Central memory CD8-positive, alpha-beta T cell (primary cell): ENCODE measurements around the gene CHN2.

Experiments
- ATAC-seq: fragments of 150-1000 bp; cut with Tn5 transposase; replicated peaks from 2 replicates; pipeline ENCODE4 v1.10.0; 2022; ENCODE audit warnings: mild to moderate bottlenecking, moderate FRiP score, moderate number of reproducible peaks; ENCODE audit not compliant: poor library complexity, severe bottlenecking; ENCODE audit errors: extremely low read depth
- DNase-seq, 2 donors: peaks; one replicate each; pipeline ENCODE4 v3.0.0; 2021; ENCODE audit warnings: low spot score in 2 of 2
- H3K27ac Mint-ChIP-seq: one replicate; pipeline ENCODE4 v1.8.0; 2022; ENCODE audit warnings: low read depth, mild to moderate bottlenecking, moderate library complexity, mixed read lengths
- H3K27me3 Mint-ChIP-seq: one replicate; pipeline ENCODE4 v1.8.0; 2022; ENCODE audit warnings: mixed read lengths
- H3K36me3 Mint-ChIP-seq: one replicate; pipeline ENCODE4 v1.8.0; 2022; ENCODE audit warnings: mild to moderate bottlenecking, moderate library complexity, mixed read lengths; ENCODE audit not compliant: insufficient read depth
- H3K4me1 Mint-ChIP-seq: one replicate; pipeline ENCODE4 v1.8.0; 2022; ENCODE audit warnings: mixed read lengths
- H3K4me3 Mint-ChIP-seq: one replicate; pipeline ENCODE4 v1.8.0; 2022; ENCODE audit warnings: mild to moderate bottlenecking, moderate library complexity, mixed read lengths
- H3K9me3 Mint-ChIP-seq: one replicate; pipeline ENCODE4 v1.8.0; 2022; ENCODE audit warnings: mixed read lengths

The CHN2 gene

DNA sequence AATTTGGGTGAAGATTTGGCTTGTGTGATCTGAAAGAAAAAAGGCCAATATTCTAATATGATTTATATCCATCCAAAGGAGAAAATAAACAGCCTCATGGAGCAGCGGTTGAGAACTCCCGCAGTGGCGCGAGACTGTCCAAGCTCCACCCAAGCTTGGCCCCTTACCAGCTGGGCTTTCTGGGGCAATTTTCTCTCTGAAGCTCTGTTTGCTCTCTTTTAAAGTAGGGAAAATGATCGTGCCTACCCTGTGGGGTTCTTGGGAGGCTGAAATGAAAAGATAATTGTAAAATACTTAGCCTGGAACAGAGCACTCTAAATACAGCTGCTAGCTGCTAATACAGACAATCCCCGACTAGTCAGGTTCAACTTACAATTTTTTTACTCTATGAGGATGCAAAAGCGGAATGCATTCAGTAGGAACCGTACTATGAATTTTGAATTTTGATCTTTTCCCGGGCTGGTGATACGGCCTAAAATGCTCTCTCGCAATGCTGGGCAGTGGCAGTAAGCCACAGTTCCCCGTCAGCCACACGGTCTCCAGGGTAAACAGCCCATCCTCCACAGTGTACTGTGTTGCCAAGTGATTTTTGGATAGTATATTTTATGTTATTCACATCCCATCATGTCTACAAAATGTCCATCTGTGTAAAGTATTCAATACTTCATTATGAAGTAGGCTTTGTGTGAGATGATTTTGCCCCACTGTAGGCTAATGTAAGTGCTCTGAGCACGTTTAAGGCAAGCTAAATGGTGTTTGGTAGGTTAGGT, 137.7 kb downstream of the CHN2 start:
- Mint-ChIP-seq H3K27ac (no peak overlapping the region), H3K4me1 (peaks cover 51% of the 10 kb centered on the region), H3K4me3 (no peak overlapping the region), H3K36me3 (no peaks in the 10 kb centered on the region), H3K9me3 (no peaks in the 10 kb centered on the region), H3K27me3 (no peaks in the 10 kb centered on the region)
- ATAC-seq (no peak), DNase-seq (no peak)

DNA sequence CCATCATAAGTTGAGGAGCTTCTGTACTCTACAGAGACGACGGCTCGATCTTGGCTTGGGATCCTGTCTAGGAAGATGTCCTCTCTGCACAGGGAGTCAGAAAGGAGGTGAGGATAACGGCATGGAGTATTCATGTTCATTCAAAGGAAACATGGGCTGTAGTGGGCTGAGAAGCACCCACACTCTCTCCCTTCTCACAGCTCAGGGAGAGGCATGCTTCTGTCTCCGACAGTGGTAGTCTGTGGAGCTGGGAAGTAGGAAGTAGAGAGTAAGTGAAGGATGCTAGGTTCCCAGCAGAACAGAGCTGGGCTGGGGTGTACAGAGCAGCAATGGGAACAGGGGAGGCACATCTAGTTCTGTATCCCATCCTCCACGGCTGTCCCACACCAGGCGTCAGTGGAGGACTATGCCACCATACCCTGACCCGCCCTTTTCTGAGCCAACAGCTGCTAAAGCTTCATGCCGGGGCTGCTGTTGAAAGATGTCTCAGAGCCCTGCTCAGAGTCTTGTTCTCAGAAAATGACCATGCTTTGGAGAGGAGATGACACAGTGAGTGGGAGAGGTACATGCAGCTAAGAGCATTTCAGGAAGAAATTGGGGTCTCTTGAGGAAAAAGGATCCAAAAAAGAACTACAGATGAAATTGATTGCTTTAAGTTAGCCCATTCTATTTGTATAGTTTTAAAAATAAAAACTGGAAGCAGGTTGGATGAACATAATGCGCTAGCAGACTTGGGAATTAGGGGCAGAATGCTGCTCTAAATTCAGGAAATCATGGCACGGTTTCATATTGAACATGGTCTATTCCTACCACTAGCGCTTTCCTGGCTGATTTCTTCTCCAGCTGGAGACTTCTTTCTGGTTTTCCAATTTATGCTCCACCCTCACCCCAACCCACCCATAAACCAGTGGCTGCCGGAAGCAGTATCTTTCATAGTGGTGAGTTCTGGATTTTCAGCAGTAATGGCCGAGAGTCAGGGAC, 138.6 kb downstream of the CHN2 start:
- peaks cover 60% of the 10 kb centered on the region for H3K4me1 Mint-ChIP-seq
- no peak overlapping the region for H3K27ac Mint-ChIP-seq
- no peak for ATAC-seq
- no peak for DNase-seq
- H3K9me3 Mint-ChIP-seq, result no peaks in the 10 kb centered on the region
- H3K36me3 Mint-ChIP-seq, result peaks cover 3% of the 10 kb centered on the region
- H3K4me3 Mint-ChIP-seq, result no peak overlapping the region
- no peaks in the 10 kb centered on the region for H3K27me3 Mint-ChIP-seq

DNA sequence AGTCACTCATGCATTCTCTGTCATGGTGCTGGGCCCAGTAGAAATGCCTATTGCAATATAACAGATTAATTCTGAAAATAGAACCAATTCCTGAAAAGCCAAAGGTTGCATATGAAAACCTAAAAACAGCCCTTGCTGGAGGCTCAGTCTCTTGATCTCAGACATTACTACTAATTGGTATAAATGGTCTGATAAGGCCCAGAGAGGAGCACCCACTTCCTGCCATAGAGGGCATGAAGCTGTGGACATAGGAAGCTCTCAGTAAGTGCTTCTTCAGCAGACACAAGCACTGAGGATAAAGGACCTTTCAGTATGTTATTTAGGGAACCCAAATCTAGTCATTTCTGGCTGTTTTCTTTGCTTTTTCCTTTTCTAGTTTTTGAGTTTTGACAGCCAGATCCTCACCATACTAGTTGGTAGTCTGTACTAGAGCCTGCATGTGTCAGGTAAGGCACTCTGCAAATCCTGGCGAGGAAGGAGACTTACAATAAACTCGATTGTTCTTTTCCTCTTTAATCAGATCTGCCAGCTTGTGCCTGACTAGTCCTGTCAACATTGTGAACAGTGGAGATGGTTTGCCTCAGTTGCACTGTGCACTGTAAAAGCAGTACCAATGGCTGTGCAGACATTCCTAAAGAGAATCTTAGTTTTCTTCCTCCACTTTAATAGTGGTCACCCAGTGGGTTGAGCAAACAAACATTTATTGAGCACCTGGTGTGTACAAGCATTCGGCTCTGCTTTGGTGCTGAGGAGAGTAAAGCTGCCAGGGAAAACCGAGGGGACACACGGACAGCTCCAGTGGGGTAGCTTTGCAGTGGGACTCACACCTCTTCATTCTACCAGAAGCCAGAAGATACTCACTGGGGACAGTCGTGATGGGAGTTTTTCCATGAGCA, 140.9 kb downstream of the CHN2 start:
- peak overlapping the region; percentile 31 for H3K4me3 Mint-ChIP-seq
- peak overlapping the region; percentile 46 for H3K27ac Mint-ChIP-seq
- peaks cover 3% of the 10 kb centered on the region for H3K36me3 Mint-ChIP-seq
- no peak for DNase-seq
- H3K27me3 Mint-ChIP-seq, result no peaks in the 10 kb centered on the region
- peaks cover 55% of the 10 kb centered on the region for H3K4me1 Mint-ChIP-seq
- H3K9me3 Mint-ChIP-seq, result no peaks in the 10 kb centered on the region
- no peak for ATAC-seq

- no peaks in the 10 kb centered on the region for H3K9me3 Mint-ChIP-seq
- no peaks in the 10 kb centered on the region for H3K27me3 Mint-ChIP-seq
- H3K36me3 Mint-ChIP-seq, result peaks cover 3% of the 10 kb centered on the region
- H3K27ac Mint-ChIP-seq, result peak overlapping the region; percentile 50
- ATAC-seq (peak; percentile 97), DNase-seq (peak in 1 of 2 donors; percentile 56)
- H3K4me1 Mint-ChIP-seq, result peaks cover 41% of the 10 kb centered on the region
- peak overlapping the region; percentile 45 for H3K4me3 Mint-ChIP-seq
These were observed 143.1 kb downstream of the CHN2 start for GRCh38 chr7:29337546-29338116.

GRCh38 chr7:29340696-29341095, 146.1 kb downstream of the CHN2 start:
- DNase-seq (no peak), ATAC-seq (no peak)
- H3K36me3 Mint-ChIP-seq, result peaks cover 3% of the 10 kb centered on the region
- H3K27me3 Mint-ChIP-seq, result no peaks in the 10 kb centered on the region
- H3K9me3 Mint-ChIP-seq, result no peaks in the 10 kb centered on the region
- no peak overlapping the region for H3K27ac Mint-ChIP-seq
- H3K4me3 Mint-ChIP-seq, result no peak overlapping the region
- peaks cover 29% of the 10 kb centered on the region for H3K4me1 Mint-ChIP-seq

DNA sequence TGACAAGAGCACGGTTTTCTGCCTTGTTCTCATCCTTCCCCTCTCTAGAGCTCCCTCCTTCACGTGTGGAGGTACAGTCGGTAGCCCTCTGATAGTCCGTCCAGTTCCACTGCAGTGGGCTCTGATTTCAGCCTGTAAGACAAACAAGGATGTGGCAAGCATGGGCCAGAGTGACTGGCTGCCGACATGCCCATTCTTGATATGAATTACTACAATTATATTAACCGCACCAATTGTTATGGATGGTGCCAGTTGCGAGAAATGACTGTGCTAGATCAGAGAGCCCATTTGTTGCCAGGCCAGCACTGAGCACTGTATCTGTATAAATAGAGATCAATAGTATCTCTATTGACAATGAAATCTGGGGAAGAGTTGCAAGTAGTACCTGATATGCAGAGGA, 146.6 kb downstream of the CHN2 start:
- Mint-ChIP-seq H3K4me3 (no peak overlapping the region), H3K27ac (no peak overlapping the region), H3K9me3 (no peaks in the 10 kb centered on the region), H3K4me1 (peaks cover 25% of the 10 kb centered on the region), H3K27me3 (no peaks in the 10 kb centered on the region), H3K36me3 (peaks cover 3% of the 10 kb centered on the region)
- ATAC-seq (no peak), DNase-seq (no peak)

- ATAC-seq, result no peak
- H3K27me3 Mint-ChIP-seq, result no peaks in the 10 kb centered on the region
- no peak overlapping the region for H3K27ac Mint-ChIP-seq
These were observed 148.2 kb downstream of the CHN2 start for GRCh38 chr7:29342761-29343160.

DNA sequence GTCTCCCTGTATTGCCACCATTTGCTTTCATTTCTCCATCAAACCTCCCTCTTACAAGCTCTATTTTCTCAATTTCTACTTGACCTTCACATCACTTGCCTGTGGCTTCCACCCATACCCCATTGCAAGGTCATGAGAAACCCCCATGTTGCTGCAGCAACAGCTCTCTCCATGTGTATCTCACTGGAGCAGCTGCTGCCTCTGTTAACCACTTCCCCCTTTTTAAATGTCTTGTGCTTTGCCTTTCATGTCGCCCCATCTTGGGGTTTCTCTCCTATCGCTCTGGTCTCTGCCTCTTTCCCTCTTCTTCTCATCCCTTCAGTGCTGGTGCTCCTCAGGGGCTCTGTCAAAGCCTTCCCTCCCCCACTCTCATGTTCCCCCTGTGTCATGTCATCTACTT, 148.8 kb downstream of the CHN2 start:
- H3K4me3 Mint-ChIP-seq, result no peak overlapping the region
- no peak for DNase-seq

More at GRCh38 chr7:29342761-29343160, 148.2 kb downstream of the CHN2 start:
- Mint-ChIP-seq H3K36me3 (no peaks in the 10 kb centered on the region), H3K4me1 (peaks cover 11% of the 10 kb centered on the region), H3K9me3 (no peaks in the 10 kb centered on the region), H3K4me3 (no peak overlapping the region)
- no peak for DNase-seq

GRCh38 chr7:29344334-29344978, 149.9 kb downstream of the CHN2 start:
- DNase-seq (no peak), ATAC-seq (no peak)
- no peak overlapping the region for H3K27ac Mint-ChIP-seq
- no peaks in the 10 kb centered on the region for H3K9me3 Mint-ChIP-seq
- no peaks in the 10 kb centered on the region for H3K36me3 Mint-ChIP-seq
- no peaks in the 10 kb centered on the region for H3K27me3 Mint-ChIP-seq
- H3K4me1 Mint-ChIP-seq, result no peaks in the 10 kb centered on the region
- H3K4me3 Mint-ChIP-seq, result no peak overlapping the region

More for the DNA sequence above, 148.8 kb downstream of the CHN2 start:
- Mint-ChIP-seq H3K27ac (no peak overlapping the region), H3K9me3 (no peaks in the 10 kb centered on the region), H3K4me1 (peaks cover 5% of the 10 kb centered on the region), H3K36me3 (no peaks in the 10 kb centered on the region), H3K27me3 (no peaks in the 10 kb centered on the region)
- peak; percentile 84 for ATAC-seq

DNA sequence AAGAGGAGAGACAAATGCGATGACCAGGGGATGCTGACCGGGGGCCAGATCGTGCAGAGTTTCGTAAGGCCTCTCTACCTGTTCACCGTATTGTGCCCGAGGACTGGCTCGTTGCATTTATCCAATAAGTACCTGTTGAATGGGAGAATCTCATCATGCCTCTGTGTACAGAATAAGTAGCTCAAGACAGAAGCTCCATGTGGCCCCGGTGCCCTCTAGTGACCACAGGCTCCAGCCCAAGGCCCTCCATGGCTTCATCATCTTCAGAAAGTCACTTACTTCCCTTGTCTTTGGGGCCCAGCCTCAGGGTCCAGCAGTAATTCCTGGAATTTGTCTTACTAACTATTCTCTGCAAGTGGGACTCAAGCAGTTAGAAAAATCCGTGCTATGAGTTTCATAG, 151.0 kb downstream of the CHN2 start:
- Mint-ChIP-seq H3K4me1 (no peaks in the 10 kb centered on the region), H3K4me3 (no peak overlapping the region), H3K9me3 (no peaks in the 10 kb centered on the region), H3K36me3 (peaks cover 2% of the 10 kb centered on the region), H3K27ac (no peak overlapping the region), H3K27me3 (no peaks in the 10 kb centered on the region)
- no peak for DNase-seq
- no peak for ATAC-seq

GRCh38 chr7:29346231-29346978, 151.8 kb downstream of the CHN2 start:
- Mint-ChIP-seq H3K27ac (peak overlapping the region; percentile 10), H3K9me3 (no peaks in the 10 kb centered on the region), H3K27me3 (no peaks in the 10 kb centered on the region), H3K36me3 (peaks cover 2% of the 10 kb centered on the region), H3K4me3 (no peak overlapping the region), H3K4me1 (no peaks in the 10 kb centered on the region)
- no peak for DNase-seq
- ATAC-seq, result no peak
